Measurements from ENCODE around the gene F2.

GRCh38 chr11:46718155-46719019, 626 bp upstream of the F2 start:
- TF ChIP-seq CTCF (IDR thresholded peaks at IDR 0.05; ENCODE audit: low read depth, low read length, missing input control) (no peak), RXRA (IDR thresholded peaks at IDR 0.05) (peak; percentile 96 to 97), TAF1 (conservative IDR thresholded peaks at IDR 0.05) (no peak), RAD21 (IDR thresholded peaks at IDR 0.05) (peak; percentile 32 to 64), EGR1 (IDR thresholded peaks at IDR 0.05; ENCODE audit: low read depth in 2 of 2) (peak; percentile 24 to 67), REST (IDR thresholded peaks at IDR 0.05) (peak; percentile 83), ATF3 (IDR thresholded peaks at IDR 0.05) (no peak)
- TF ChIP-seq, protein P1, sequence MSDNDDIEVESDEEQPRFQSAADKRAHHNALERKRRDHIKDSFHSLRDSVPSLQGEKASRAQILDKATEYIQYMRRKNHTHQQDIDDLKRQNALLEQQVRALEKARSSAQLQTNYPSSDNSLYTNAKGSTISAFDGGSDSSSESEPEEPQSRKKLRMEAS (IDR thresholded peaks at IDR 0.05), result peak; percentile 89

Data from liver (tissue), 3 donors.